Inflammatory macrophage treated with lipopolysaccharide for 4 hours (primary cell): ENCODE measurements around the gene CCDC27.
A peak's percentile ranks its signal among the peaks of the same experiment; 100 is the strongest.

Experiments
- DNase-seq: peaks from one replicate; pipeline ENCODE4 v3.0.0-alpha.2; 2020

The CCDC27 gene

GRCh38 chr1:3762151-3762872 is 10.1 kb downstream of the CCDC27 start:
- no peak for DNase-seq

GRCh38 chr1:3762873-3763228 is 10.6 kb downstream of the CCDC27 start:
- DNase-seq = no peak

GRCh38 chr1:3763351-3764125 is 11.3 kb downstream of the CCDC27 start:
- no peak for DNase-seq

- DNase-seq = no peak
Observed at GRCh38 chr1:3767328-3767925, 15.2 kb downstream of the CCDC27 start.

GRCh38 chr1:3768811-3769390 is 16.7 kb downstream of the CCDC27 start:
- no peak for DNase-seq

- no peak for DNase-seq
Observed at GRCh38 chr1:3770047-3770765, 18.0 kb downstream of the CCDC27 start.

- DNase-seq = no peak
Observed at GRCh38 chr1:3771108-3772026, 19.1 kb downstream of the CCDC27 start.

- peak; percentile 69 for DNase-seq
Observed at GRCh38 chr1:3772027-3772714, 19.9 kb downstream of the CCDC27 start.

GRCh38 chr1:3772715-3773571 is 20.7 kb downstream of the CCDC27 start, which contains the start of gene SMIM1:
Gene SMIM1 (plus strand): TSS chr1:3772749. CDS start chr1:3775374, 2,625 bp downstream.
- no peak for DNase-seq

- no peak for DNase-seq
Observed at GRCh38 chr1:3773572-3774275, 21.5 kb downstream of the CCDC27 start.

- DNase-seq = no peak
Observed at GRCh38 chr1:3774276-3774945, 22.2 kb downstream of the CCDC27 start.

- no peak for DNase-seq
Observed at GRCh38 chr1:3774946-3775489, 22.8 kb downstream of the CCDC27 start.

- peak; percentile 65 for DNase-seq
Observed at GRCh38 chr1:3775490-3776230, 23.4 kb downstream of the CCDC27 start.

- DNase-seq = no peak
Observed at GRCh38 chr1:3776231-3776961, 24.1 kb downstream of the CCDC27 start.

- DNase-seq = no peak
Observed at GRCh38 chr1:3777078-3777547, 24.9 kb downstream of the CCDC27 start.

GRCh38 chr1:3777647-3778589 is 25.7 kb downstream of the CCDC27 start:
- DNase-seq = no peak
